IMR-90 (cell line): Measurements from ENCODE around the gene TMEM59. TPM values are rescaled to one million over a fixed set of nuclear protein-coding genes. Genes with fewer than 3 reads are reported as not detected.

Experiments
- ATAC-seq: fragments of 200-7000 bp; cut with Tn5 transposase; 2 replicates; pipeline ENCODE4 v1.9.1; 2020; ENCODE audit warnings: low read depth, mild to moderate bottlenecking, moderate library complexity
- BruUV-seq: library from RNA; stranded (reverse); fragments of 400-500 nt; replicated peaks from 2 replicates; lab custom pipeline; 2021; lab: Mats Ljungman, UMichigan
- CTCF ChIA-PET: fragments of 300-600 bp; formaldehyde crosslinking; extraction: SDS; loops from one replicate; lab custom pipeline; 2021; ENCODE audit warnings: antibody characterized with exemption; lab: Yijun Ruan, JAX
- POLR2A ChIA-PET: fragments of 300-600 bp; sonication (Branson Sonifier 250); formaldehyde crosslinking; loops from one replicate; lab custom pipeline; 2022; ENCODE audit warnings: antibody characterized with exemption; ENCODE audit not compliant: unreplicated experiment; lab: Charles Lee
- DNase-seq: peaks from one replicate; pipeline ENCODE4 v3.0.0; 2013
- H2AFZ ChIP-seq: replicated peaks from 2 replicates; pipeline ENCODE3; 2013; ENCODE audit warnings: low read length, mild to moderate bottlenecking; ENCODE audit not compliant: poor library complexity
- H2AK5ac ChIP-seq: 2 replicates; pipeline ENCODE4 v1.6.1; 2013; ENCODE audit warnings: low read depth, low read length, inconsistent platforms
- H2AK9ac ChIP-seq: replicated peaks from 2 replicates; pipeline ENCODE3; 2013; ENCODE audit warnings: mild to moderate bottlenecking, low read depth, low read length, moderate library complexity; ENCODE audit not compliant: poor library complexity
- H2BK120ac ChIP-seq: 2 replicates; pipeline ENCODE4 v1.6.1; 2013; ENCODE audit warnings: low read depth, low read length, inconsistent platforms
- H2BK15ac ChIP-seq: 3 replicates; pipeline ENCODE4 v1.6.1; 2013; ENCODE audit warnings: low read depth, low read length, inconsistent platforms
- H2BK20ac ChIP-seq: 2 replicates; pipeline ENCODE4 v1.6.1; 2013; ENCODE audit warnings: low read depth, mild to moderate bottlenecking, inconsistent platforms, low read length, moderate library complexity
- H2BK5ac ChIP-seq: 2 replicates; pipeline ENCODE4 v1.6.1; 2013; ENCODE audit warnings: mild to moderate bottlenecking, low read depth, low read length, inconsistent platforms; ENCODE audit not compliant: poor library complexity, severe bottlenecking
- H3K14ac ChIP-seq: replicated peaks from 2 replicates; pipeline ENCODE4 v1.6.1; 2013; ENCODE audit warnings: low read depth, low read length, inconsistent platforms
- H3K18ac ChIP-seq: 2 replicates; pipeline ENCODE4 v1.6.1; 2013; ENCODE audit warnings: low read depth, low read length, control low read depth
- H3K23ac ChIP-seq: 2 replicates; pipeline ENCODE4 v1.6.1; 2013; ENCODE audit warnings: low read depth, low read length, inconsistent platforms
- H3K27ac ChIP-seq: 2 replicates; pipeline ENCODE4 v1.5.1; 2013; ENCODE audit warnings: mild to moderate bottlenecking, control low read depth, low read length; ENCODE audit not compliant: insufficient read depth
- H3K27me3 ChIP-seq: 2 replicates; pipeline ENCODE4 v1.6.1; 2013; ENCODE audit warnings: low read length; ENCODE audit not compliant: control insufficient read depth, insufficient read depth
- H3K36me3 ChIP-seq: 2 replicates; pipeline ENCODE4 v1.6.1; 2013; ENCODE audit warnings: low read length, mixed read lengths; ENCODE audit not compliant: control insufficient read depth, insufficient read depth
- H3K4ac ChIP-seq: 2 replicates; pipeline ENCODE4 v1.6.1; 2013; ENCODE audit warnings: low read depth, low read length, inconsistent platforms
- H3K4me1 ChIP-seq: 2 replicates; pipeline ENCODE4 v1.6.1; 2013; ENCODE audit warnings: low read length, mixed read lengths; ENCODE audit not compliant: control insufficient read depth, insufficient read depth
- H3K4me2 ChIP-seq: 2 replicates; pipeline ENCODE4 v1.6.1; 2013; ENCODE audit warnings: low read depth, mild to moderate bottlenecking, control low read depth, low read length, moderate library complexity
- H3K4me3 ChIP-seq: 2 replicates; pipeline ENCODE4 v1.5.1; 2013; ENCODE audit warnings: low read depth, mild to moderate bottlenecking, control low read depth, low read length, moderate library complexity; ENCODE audit not compliant: insufficient read depth
- H3K56ac ChIP-seq: 2 replicates; pipeline ENCODE4 v1.6.1; 2013; ENCODE audit warnings: low read length, inconsistent platforms; ENCODE audit not compliant: insufficient read depth; ENCODE audit errors: extremely low read depth
- H3K79me1 ChIP-seq, 2 experiments: 2 replicates each; pipeline ENCODE4 v1.6.1; 2013; ENCODE audit warnings: low read length in 2 of 2, inconsistent platforms in 1 of 2, low read depth in 1 of 2
- H3K9ac ChIP-seq: 2 replicates; pipeline ENCODE4 v1.6.1; 2013; ENCODE audit warnings: low read depth, low read length, control low read depth
- H3K9me1 ChIP-seq: 2 replicates; pipeline ENCODE4 v1.6.1; 2013; ENCODE audit warnings: low read length, inconsistent platforms; ENCODE audit not compliant: insufficient read depth
- H3K9me3 ChIP-seq: 2 replicates; pipeline ENCODE4 v1.6.1; 2013; ENCODE audit warnings: low read length; ENCODE audit not compliant: control insufficient read depth, insufficient read depth
- H4K20me1 ChIP-seq: 2 replicates; pipeline ENCODE4 v1.6.1; 2013; ENCODE audit warnings: low read length, inconsistent platforms; ENCODE audit not compliant: insufficient read depth
- H4K5ac ChIP-seq: 2 replicates; pipeline ENCODE4 v1.6.1; 2013; ENCODE audit warnings: mild to moderate bottlenecking, low read depth, low read length, control low read depth
- H4K8ac ChIP-seq, 2 experiments: 2 replicates each; pipeline ENCODE4 v1.6.1; 2013; ENCODE audit warnings: low read depth in 2 of 2, low read length in 2 of 2, control low read depth in 1 of 2, inconsistent platforms in 1 of 2
- H4K91ac ChIP-seq: 2 replicates; pipeline ENCODE4 v1.6.1; 2013; ENCODE audit warnings: low read depth, low read length, inconsistent platforms; ENCODE audit not compliant: insufficient read depth
- BHLHE40 ChIP-seq: fragments of 150-350 bp; IDR thresholded peaks from 2 replicates; pipeline ENCODE4 v1.6.1; 2016; ENCODE audit warnings: mild to moderate bottlenecking, low read depth, low read length
- CEBPB ChIP-seq: IDR thresholded peaks from 2 replicates; pipeline ENCODE4 v1.6.1; 2012; ENCODE audit warnings: low read depth, low read length, improper control_type of control experiment
- CHD1 ChIP-seq: IDR thresholded peaks from 2 replicates; pipeline ENCODE4 v1.6.1; 2012; ENCODE audit warnings: low read depth, low read length, improper control_type of control experiment
- CTCF ChIP-seq: conservative IDR thresholded peaks from 2 replicates; pipeline ENCODE4 v1.5.1; 2012; ENCODE audit warnings: mild to moderate bottlenecking, low read depth, low read length, improper control_type of control experiment
- ELK1 ChIP-seq: fragments of 150-350 bp; IDR thresholded peaks from 2 replicates; pipeline ENCODE4 v1.6.1; 2016; ENCODE audit warnings: low read depth, mild to moderate bottlenecking, low read length, moderate library complexity, borderline replicate concordance
- FOS ChIP-seq: fragments of 150-350 bp; IDR thresholded peaks from 2 replicates; pipeline ENCODE4 v1.6.1; 2016; ENCODE audit warnings: low read depth, low read length
- MAFK ChIP-seq: IDR thresholded peaks from 2 replicates; pipeline ENCODE4 v1.6.1; 2012; ENCODE audit warnings: low read depth, low read length, improper control_type of control experiment
- MAZ ChIP-seq: IDR thresholded peaks from 2 replicates; pipeline ENCODE4 v1.6.1; 2012; ENCODE audit warnings: low read depth, mild to moderate bottlenecking, low read length, improper control_type of control experiment, moderate library complexity, borderline replicate concordance
- MXI1 ChIP-seq: IDR thresholded peaks from 2 replicates; pipeline ENCODE4 v1.6.1; 2012; ENCODE audit warnings: low read depth, mild to moderate bottlenecking, low read length, moderate library complexity, borderline replicate concordance
- NFE2L2 ChIP-seq: fragments of 150-350 bp; IDR thresholded peaks from 2 replicates; pipeline ENCODE4 v1.6.1; 2016; ENCODE audit warnings: low read depth, mild to moderate bottlenecking, low read length
- POLR2A ChIP-seq: IDR thresholded peaks from 2 replicates; pipeline ENCODE4 v1.6.1; 2012; ENCODE audit warnings: mild to moderate bottlenecking, low read depth, low read length
- RAD21 ChIP-seq: IDR thresholded peaks from 2 replicates; pipeline ENCODE4 v1.6.1; 2012; ENCODE audit warnings: low read length, improper control_type of control experiment
- RCOR1 ChIP-seq: IDR thresholded peaks from 2 replicates; pipeline ENCODE4 v1.6.1; 2012; ENCODE audit warnings: mild to moderate bottlenecking, low read length, improper control_type of control experiment; ENCODE audit not compliant: insufficient replicate concordance
- RFX5 ChIP-seq: IDR thresholded peaks from 2 replicates; pipeline ENCODE4 v1.8.0; 2012; ENCODE audit warnings: low read depth, mild to moderate bottlenecking, low read length, moderate library complexity
- SMC3 ChIP-seq: fragments of 150-350 bp; IDR thresholded peaks from 2 replicates; pipeline ENCODE4 v1.6.1; 2016; ENCODE audit warnings: low read depth, mild to moderate bottlenecking, antibody characterized with exemption, low read length, moderate library complexity
- USF2 ChIP-seq: fragments of 150-350 bp; IDR thresholded peaks from 2 replicates; pipeline ENCODE4 v1.6.1; 2017; ENCODE audit warnings: mild to moderate bottlenecking, antibody characterized with exemption, low read length, low read depth
- WGBS, 2 experiments: methylation state at CpG; one replicate each; pipeline versions ENCODE4 v1.1.5 to v1.1.7; 2013; ENCODE audit warnings: missing lambda C conversion rate in 2 of 2; ENCODE audit not compliant: insufficient read length in 1 of 2; ENCODE audit errors: extremely low coverage in 2 of 2; 5-methylcytosine and 5-hydroxymethylcytosine counted together
- dilution Hi-C: fragments of 300-500 bp; cut with HindIII; formaldehyde crosslinking; loops from one replicate; pipeline ENCODE4 v1.14.3; 2018; ENCODE audit warnings: low sequenced_read_pairs; ENCODE audit not compliant: unreplicated experiment
- in situ Hi-C: fragments of 300-500 bp; cut with MboI; formaldehyde crosslinking; loops from 3 replicates; pipeline ENCODE4 v1.14.3; 2019; ENCODE audit warnings: low sequenced_read_pairs, inconsistent platforms, mixed read lengths
- intact Hi-C: fragments of 100-400 bp; cut with micrococcal nuclease; formaldehyde crosslinking; loops from 2 replicates; pipeline ENCODE4 v1.10.0; 2022
- polyA plus RNA-seq, 3 experiments: library from polyadenylated mRNA; depleted of rRNA; stranded (reverse); fragments of >200 nt; gene quantifications; 2 replicates each; pipeline ENCODE4 v1.2.3, GENCODE V29; 2012; ENCODE audit warnings: low replicate concordance in 1 of 3
- total RNA-seq: library from RNA; depleted of rRNA; stranded (reverse); fragments of >200 nt; gene quantifications from 2 replicates; pipeline ENCODE4 v1.2.3, GENCODE V29; 2012

TMEM59 gene
- total and polyA plus RNA-seq, 2 of the 4 experiments (the other 2 are of a cell fraction): 239 to 241 TPM

- 69% methylated on average over 4 of the region's 9 CpGs; no CpG with 5 or more reads in 1 of the 2 experiments for WGBS, 2 experiments
- BruUV-seq: no TSS peak
- intact Hi-C loops (no loop called here), dilution Hi-C loops (no loop called here), in situ Hi-C loops (no loop called here)
- H3K4me2 ChIP-seq: no peak overlapping the region
- no peak overlapping the region for H2BK5ac ChIP-seq
- H3K27me3 ChIP-seq: peaks cover 77% of the 10 kb centered on the region
- no peak overlapping the region for H2AK9ac ChIP-seq
- ATAC-seq (no peak), DNase-seq (no peak)
- H3K18ac ChIP-seq: no peak overlapping the region
- H3K9ac ChIP-seq: no peak overlapping the region
- TF ChIP-seq RAD21: no peak
- no peak for TF ChIP-seq USF2
- no peak for TF ChIP-seq BHLHE40
- TF ChIP-seq MXI1: no peak
- TF ChIP-seq POLR2A: no peak
- no peak for TF ChIP-seq RCOR1
- TF ChIP-seq SMC3: no peak
- TF ChIP-seq CHD1: no peak
- no peak for TF ChIP-seq CTCF
- no peak for TF ChIP-seq MAZ
- no peak for TF ChIP-seq RFX5
- no peak for TF ChIP-seq ELK1
- no peak for TF ChIP-seq NFE2L2
- TF ChIP-seq FOS: no peak
- no peak for TF ChIP-seq MAFK
- TF ChIP-seq CEBPB: no peak
- no peak overlapping the region for H2AFZ ChIP-seq
- H3K36me3 ChIP-seq: no peaks in the 10 kb centered on the region
- H4K20me1 ChIP-seq: no peaks in the 10 kb centered on the region
- H2BK20ac ChIP-seq: no peak overlapping the region
- H4K5ac ChIP-seq: no peak overlapping the region
- H2BK15ac ChIP-seq: no peak overlapping the region
- H2AK5ac ChIP-seq: no peak overlapping the region
- H3K27ac ChIP-seq: no peak overlapping the region
- H3K14ac ChIP-seq: no peak overlapping the region
- H3K56ac ChIP-seq: no peak overlapping the region
- no peaks in the 10 kb centered on the region for H3K9me3 ChIP-seq
- peaks cover 3% of the 10 kb centered on the region; the same call in 1 of the 2 replicates for H3K9me1 ChIP-seq
- POLR2A ChIA-PET: no interaction called here
- no peaks in the 10 kb centered on the region for H3K79me1 ChIP-seq
- no peak overlapping the region for H4K91ac ChIP-seq
- H3K23ac ChIP-seq: no peak overlapping the region
- CTCF ChIA-PET: no interaction called here
- peaks cover 1% of the 10 kb centered on the region; the same call in 1 of the 2 replicates for H3K4me1 ChIP-seq
- no peak overlapping the region for H4K8ac ChIP-seq
- no peak overlapping the region for H3K4me3 ChIP-seq
- no peak overlapping the region for H3K4ac ChIP-seq
- H2BK120ac ChIP-seq: no peak overlapping the region
These were observed 41.5 kb downstream of the TMEM59 start for GRCh38 chr1:54011316-54012007.
